ENCODE measurements around the gene COP1.

DNA sequence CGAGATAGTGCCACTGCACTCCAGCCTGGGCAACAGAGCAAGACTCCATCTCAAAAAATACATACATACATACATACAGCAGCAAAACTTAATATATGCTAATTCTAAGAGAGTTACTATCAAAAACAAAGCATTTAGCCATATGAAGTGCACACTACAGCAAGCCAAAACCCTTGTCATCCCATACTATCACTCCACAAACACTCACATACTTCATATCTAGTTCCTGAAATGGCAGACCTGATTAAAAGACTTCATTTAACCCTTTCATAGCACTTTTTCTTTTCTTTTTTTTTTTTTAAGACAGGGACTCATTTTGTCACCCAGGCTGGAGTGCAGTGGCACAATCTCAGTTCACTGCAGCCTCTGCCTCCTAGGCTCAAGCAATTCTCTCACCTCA, 65.6 kb downstream of the COP1 start:
- TF ChIP-seq, protein P1, sequence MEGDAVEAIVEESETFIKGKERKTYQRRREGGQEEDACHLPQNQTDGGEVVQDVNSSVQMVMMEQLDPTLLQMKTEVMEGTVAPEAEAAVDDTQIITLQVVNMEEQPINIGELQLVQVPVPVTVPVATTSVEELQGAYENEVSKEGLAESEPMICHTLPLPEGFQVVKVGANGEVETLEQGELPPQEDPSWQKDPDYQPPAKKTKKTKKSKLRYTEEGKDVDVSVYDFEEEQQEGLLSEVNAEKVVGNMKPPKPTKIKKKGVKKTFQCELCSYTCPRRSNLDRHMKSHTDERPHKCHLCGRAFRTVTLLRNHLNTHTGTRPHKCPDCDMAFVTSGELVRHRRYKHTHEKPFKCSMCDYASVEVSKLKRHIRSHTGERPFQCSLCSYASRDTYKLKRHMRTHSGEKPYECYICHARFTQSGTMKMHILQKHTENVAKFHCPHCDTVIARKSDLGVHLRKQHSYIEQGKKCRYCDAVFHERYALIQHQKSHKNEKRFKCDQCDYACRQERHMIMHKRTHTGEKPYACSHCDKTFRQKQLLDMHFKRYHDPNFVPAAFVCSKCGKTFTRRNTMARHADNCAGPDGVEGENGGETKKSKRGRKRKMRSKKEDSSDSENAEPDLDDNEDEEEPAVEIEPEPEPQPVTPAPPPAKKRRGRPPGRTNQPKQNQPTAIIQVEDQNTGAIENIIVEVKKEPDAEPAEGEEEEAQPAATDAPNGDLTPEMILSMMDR (IDR thresholded peaks at IDR 0.05 in 2 of 3, conservative IDR thresholded peaks at IDR 0.05 in 1 of 3; ENCODE audit: control insufficient read depth in 2 of 3, extremely low read depth in 1 of 3, insufficient read depth in 1 of 3, low read depth in 3 of 3, low read length in 3 of 3), result no peak
- TF ChIP-seq, protein P2, sequence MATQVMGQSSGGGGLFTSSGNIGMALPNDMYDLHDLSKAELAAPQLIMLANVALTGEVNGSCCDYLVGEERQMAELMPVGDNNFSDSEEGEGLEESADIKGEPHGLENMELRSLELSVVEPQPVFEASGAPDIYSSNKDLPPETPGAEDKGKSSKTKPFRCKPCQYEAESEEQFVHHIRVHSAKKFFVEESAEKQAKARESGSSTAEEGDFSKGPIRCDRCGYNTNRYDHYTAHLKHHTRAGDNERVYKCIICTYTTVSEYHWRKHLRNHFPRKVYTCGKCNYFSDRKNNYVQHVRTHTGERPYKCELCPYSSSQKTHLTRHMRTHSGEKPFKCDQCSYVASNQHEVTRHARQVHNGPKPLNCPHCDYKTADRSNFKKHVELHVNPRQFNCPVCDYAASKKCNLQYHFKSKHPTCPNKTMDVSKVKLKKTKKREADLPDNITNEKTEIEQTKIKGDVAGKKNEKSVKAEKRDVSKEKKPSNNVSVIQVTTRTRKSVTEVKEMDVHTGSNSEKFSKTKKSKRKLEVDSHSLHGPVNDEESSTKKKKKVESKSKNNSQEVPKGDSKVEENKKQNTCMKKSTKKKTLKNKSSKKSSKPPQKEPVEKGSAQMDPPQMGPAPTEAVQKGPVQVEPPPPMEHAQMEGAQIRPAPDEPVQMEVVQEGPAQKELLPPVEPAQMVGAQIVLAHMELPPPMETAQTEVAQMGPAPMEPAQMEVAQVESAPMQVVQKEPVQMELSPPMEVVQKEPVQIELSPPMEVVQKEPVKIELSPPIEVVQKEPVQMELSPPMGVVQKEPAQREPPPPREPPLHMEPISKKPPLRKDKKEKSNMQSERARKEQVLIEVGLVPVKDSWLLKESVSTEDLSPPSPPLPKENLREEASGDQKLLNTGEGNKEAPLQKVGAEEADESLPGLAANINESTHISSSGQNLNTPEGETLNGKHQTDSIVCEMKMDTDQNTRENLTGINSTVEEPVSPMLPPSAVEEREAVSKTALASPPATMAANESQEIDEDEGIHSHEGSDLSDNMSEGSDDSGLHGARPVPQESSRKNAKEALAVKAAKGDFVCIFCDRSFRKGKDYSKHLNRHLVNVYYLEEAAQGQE (IDR thresholded peaks at IDR 0.05; ENCODE audit: low read depth, low read length), result no peak
- no peak for TF ChIP-seq TCF12 (IDR thresholded peaks at IDR 0.05; ENCODE audit: low read depth, low read length)
